Measurements from ENCODE around the gene TMEM182. TPM values are rescaled to one million over a fixed set of nuclear protein-coding genes. Genes with fewer than 3 reads are reported as not detected.

The TMEM182 gene
- total RNA-seq, 4 donors from 2014 or later, result 2.3 to 3.3 (median 2.8) TPM

GRCh38 chr2:102803897-102804217 is 42.0 kb downstream of the TMEM182 start:
- Histone ChIP-seq H3K36me3 (no peaks in the 10 kb centered on the region), H3K27ac (no peak overlapping the region), H3K4me3 (replicated peaks in 1 of 3) (no peak overlapping the region), H3K27me3 (no peaks in the 10 kb centered on the region), H3K4me1 (no peaks in the 10 kb centered on the region), H3K9me3 (no peaks in the 10 kb centered on the region)
- 84 to 92% methylated on average over 5 of the region's 5 CpGs for WGBS, 2 donors
- TF ChIP-seq POLR2A (IDR thresholded peaks at IDR 0.05), result no peak
- no peak for DNase-seq
- intact Hi-C loops (cut with DNase I), result no loop called here

GRCh38 chr2:102806250-102806837 is 44.5 kb downstream of the TMEM182 start:
- TF ChIP-seq POLR2A (IDR thresholded peaks at IDR 0.05), result no peak
- TF ChIP-seq, protein P1, sequence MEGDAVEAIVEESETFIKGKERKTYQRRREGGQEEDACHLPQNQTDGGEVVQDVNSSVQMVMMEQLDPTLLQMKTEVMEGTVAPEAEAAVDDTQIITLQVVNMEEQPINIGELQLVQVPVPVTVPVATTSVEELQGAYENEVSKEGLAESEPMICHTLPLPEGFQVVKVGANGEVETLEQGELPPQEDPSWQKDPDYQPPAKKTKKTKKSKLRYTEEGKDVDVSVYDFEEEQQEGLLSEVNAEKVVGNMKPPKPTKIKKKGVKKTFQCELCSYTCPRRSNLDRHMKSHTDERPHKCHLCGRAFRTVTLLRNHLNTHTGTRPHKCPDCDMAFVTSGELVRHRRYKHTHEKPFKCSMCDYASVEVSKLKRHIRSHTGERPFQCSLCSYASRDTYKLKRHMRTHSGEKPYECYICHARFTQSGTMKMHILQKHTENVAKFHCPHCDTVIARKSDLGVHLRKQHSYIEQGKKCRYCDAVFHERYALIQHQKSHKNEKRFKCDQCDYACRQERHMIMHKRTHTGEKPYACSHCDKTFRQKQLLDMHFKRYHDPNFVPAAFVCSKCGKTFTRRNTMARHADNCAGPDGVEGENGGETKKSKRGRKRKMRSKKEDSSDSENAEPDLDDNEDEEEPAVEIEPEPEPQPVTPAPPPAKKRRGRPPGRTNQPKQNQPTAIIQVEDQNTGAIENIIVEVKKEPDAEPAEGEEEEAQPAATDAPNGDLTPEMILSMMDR (IDR thresholded peaks at IDR 0.05), result peak; percentile 26 to 83 (median 56)
- Histone ChIP-seq H3K4me3 (replicated peaks in 1 of 3) (no peak overlapping the region), H3K27me3 (no peaks in the 10 kb centered on the region), H3K36me3 (no peaks in the 10 kb centered on the region), H3K27ac (no peak overlapping the region), H3K9me3 (no peaks in the 10 kb centered on the region), H3K4me1 (no peaks in the 10 kb centered on the region)
- 33 to 34% methylated on average over 9 of the region's 9 CpGs for WGBS, 2 donors
- DNase-seq, result peak; percentile 62 to 70
- intact Hi-C loops (cut with DNase I), result no loop called here

- intact Hi-C loops (cut with DNase I), result no loop called here
These were observed 47.7 kb downstream of the TMEM182 start for GRCh38 chr2:102809291-102810189.

DNA sequence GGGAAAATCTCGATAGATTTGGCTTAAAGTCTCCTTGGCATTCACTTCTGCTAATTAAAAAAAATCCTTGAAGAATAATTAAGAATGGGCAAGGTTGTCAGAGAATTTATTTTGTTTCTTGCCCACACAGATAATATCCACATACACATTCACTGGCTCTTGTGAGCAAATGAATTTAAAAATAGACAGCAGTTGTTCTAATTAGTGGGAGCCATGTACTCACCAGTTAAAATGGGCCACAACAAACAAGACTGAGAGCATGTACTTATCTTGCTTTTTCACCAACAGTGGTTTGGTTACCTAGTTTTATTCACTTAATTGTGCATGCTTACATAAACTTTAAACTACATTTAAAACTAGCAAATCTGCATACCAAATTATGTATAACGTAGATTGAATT is 53.5 kb downstream of the TMEM182 start:
- 91 to 94% methylated on average over 2 of the region's 2 CpGs for WGBS, 2 donors
- intact Hi-C loops (cut with DNase I), result no loop called here

More at GRCh38 chr2:102809291-102810189, 47.7 kb downstream of the TMEM182 start:
- Histone ChIP-seq H3K36me3 (no peaks in the 10 kb centered on the region), H3K9me3 (no peaks in the 10 kb centered on the region), H3K4me3 (replicated peaks in 1 of 3) (no peak overlapping the region), H3K27ac (no peak overlapping the region), H3K4me1 (no peaks in the 10 kb centered on the region), H3K27me3 (no peaks in the 10 kb centered on the region)
- 74 to 75% methylated on average over 9 of the region's 9 CpGs for WGBS, 2 donors
- TF ChIP-seq POLR2A (IDR thresholded peaks at IDR 0.05), result no peak
- TF ChIP-seq, protein P1 (IDR thresholded peaks at IDR 0.05), result no peak
- DNase-seq, result no peak

DNA sequence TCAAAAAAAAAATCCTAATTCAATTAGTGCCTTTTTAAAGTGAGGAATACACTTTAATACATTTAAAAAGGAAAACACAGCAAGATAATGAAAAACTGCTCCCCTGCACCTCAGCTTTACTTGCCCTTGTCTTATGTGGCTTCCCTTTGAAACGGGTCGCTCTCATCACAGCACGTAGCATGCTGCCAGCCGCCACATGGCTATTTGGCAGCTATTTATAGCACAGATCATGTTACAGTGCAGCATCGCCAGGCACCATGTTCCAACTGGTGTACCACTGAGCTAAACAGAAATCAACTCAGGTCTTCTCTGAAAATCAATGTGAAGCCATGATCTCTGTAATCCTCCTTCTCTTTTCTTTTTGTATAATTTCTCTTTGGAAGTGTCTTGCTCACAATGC is 65.1 kb downstream of the TMEM182 start:
- no peaks in the 10 kb centered on the region for H3K27me3 ChIP-seq
- no peaks in the 10 kb centered on the region for H3K36me3 ChIP-seq
- no peak overlapping the region for H3K4me3 ChIP-seq (replicated peaks in 1 of 3)
- no peaks in the 10 kb centered on the region for H3K9me3 ChIP-seq
- TF ChIP-seq, protein P1 (IDR thresholded peaks at IDR 0.05), result no peak
- TF ChIP-seq POLR2A (IDR thresholded peaks at IDR 0.05), result no peak
- intact Hi-C loops (cut with DNase I), result no loop called here
- peak; percentile 52 to 70 for DNase-seq
- 2 to 11% methylated on average over 5 of the region's 5 CpGs for WGBS, 2 donors
- peaks cover 0 to 7% of the 10 kb centered on the region in 2 donors for H3K4me1 ChIP-seq
- no peak overlapping the region for H3K27ac ChIP-seq

More for the DNA sequence above, 53.5 kb downstream of the TMEM182 start:
- DNase-seq, result no peak
- no peak overlapping the region for H3K27ac ChIP-seq
- H3K27me3 ChIP-seq, result no peaks in the 10 kb centered on the region
- H3K36me3 ChIP-seq, result no peaks in the 10 kb centered on the region
- H3K4me3 ChIP-seq (replicated peaks in 1 of 3), result no peak overlapping the region
- no peaks in the 10 kb centered on the region for H3K4me1 ChIP-seq
- TF ChIP-seq, protein P1 (IDR thresholded peaks at IDR 0.05), result no peak
- TF ChIP-seq POLR2A (IDR thresholded peaks at IDR 0.05), result no peak
- no peaks in the 10 kb centered on the region for H3K9me3 ChIP-seq
